Tibial artery (tissue), 4 donors: ENCODE data around the gene ITGB8.

Source experiments
- DNase-seq, 2 donors: peaks; one replicate each; pipeline ENCODE4 v3.0.0-alpha.2; 2019
- H3K27ac ChIP-seq, 2 donors: fragments of 200-600 bp; sonication (generic) in 1 of 2; 1 replicate in 1 of 2; 2 replicates in 1 of 2; pipeline ENCODE4 v1.5.1; 2018 to 2019; ENCODE audit warnings: mild to moderate bottlenecking in 1 of 2
- H3K27me3 ChIP-seq, 2 donors: fragments of 200-600 bp; sonication (generic) in 1 of 2; one replicate each; pipeline versions ENCODE4 v1.5.1 to v1.6.0; 2016 to 2019
- H3K36me3 ChIP-seq, 3 donors: fragments of 200-600 bp; sonication (generic) in 2 of 3; one replicate each; pipeline ENCODE4 v1.5.1; 2016 to 2019; ENCODE audit warnings: mild to moderate bottlenecking in 2 of 3
- H3K4me1 ChIP-seq, 4 donors: fragments of 200-600 bp; sonication (generic) in 2 of 4; 1 replicate in 3 of 4; 2 replicates in 1 of 4; pipeline ENCODE4 v1.5.1; 2016 to 2019
- H3K4me3 ChIP-seq, 2 donors: fragments of 200-600 bp; sonication (generic) in 1 of 2; 1 replicate in 1 of 2; 2 replicates in 1 of 2; pipeline ENCODE4 v1.5.1; 2018 to 2019; ENCODE audit warnings: mild to moderate bottlenecking in 2 of 2
- H3K9me3 ChIP-seq, 3 donors: fragments of 200-600 bp; sonication (generic) in 1 of 3; one replicate each; pipeline ENCODE4 v1.5.1; 2016 to 2019
- CTCF ChIP-seq, 2 experiments: fragments of 200-600 bp in 1 of 2; fragments of 450-650 bp in 1 of 2; IDR thresholded peaks; one replicate each; pipeline ENCODE4 v1.5.1; 2017 to 2019; ENCODE audit warnings: antibody characterized with exemption in 2 of 2, mild to moderate bottlenecking in 1 of 2, moderate library complexity in 1 of 2
- intact Hi-C: fragments of 100-400 bp; cut with DNase I; formaldehyde crosslinking; loops from one replicate; pipeline ENCODE4 v1.15.0; 2023; ENCODE audit warnings: low total_unique reads

The ITGB8 gene

GRCh38 chr7:20343941-20344340 is 13.2 kb downstream of the ITGB8 start:
- intact Hi-C loops: no loop called here
- Histone ChIP-seq H3K27ac (no peak overlapping the region), H3K4me3 (no peak overlapping the region), H3K9me3 (no peaks in the 10 kb centered on the region), H3K4me1 (peaks cover 0 to 2% (median 0%) of the 10 kb centered on the region in 4 donors), H3K36me3 (no peaks in the 10 kb centered on the region), H3K27me3 (no peaks in the 10 kb centered on the region)
- TF ChIP-seq CTCF (IDR thresholded peaks at IDR 0.05): no peak
- no peak for DNase-seq

- Histone ChIP-seq H3K27me3 (no peaks in the 10 kb centered on the region), H3K27ac (no peak overlapping the region), H3K4me3 (no peak overlapping the region), H3K4me1 (peaks cover 0 to 2% (median 0%) of the 10 kb centered on the region in 4 donors), H3K9me3 (no peaks in the 10 kb centered on the region), H3K36me3 (no peaks in the 10 kb centered on the region)
- TF ChIP-seq CTCF (IDR thresholded peaks at IDR 0.05): no peak
- DNase-seq: no peak
- intact Hi-C loops: no loop called here
Measured at GRCh38 chr7:20344396-20344795, 13.7 kb downstream of the ITGB8 start.

GRCh38 chr7:20346577-20346976 is 15.9 kb downstream of the ITGB8 start:
- peaks cover 0 to 17% (median 16%) of the 10 kb centered on the region in 4 donors for H3K4me1 ChIP-seq
- no peaks in the 10 kb centered on the region for H3K36me3 ChIP-seq
- H3K27ac ChIP-seq: no peak overlapping the region
- no peak overlapping the region for H3K4me3 ChIP-seq
- H3K9me3 ChIP-seq: no peaks in the 10 kb centered on the region
- no peak for TF ChIP-seq CTCF (IDR thresholded peaks at IDR 0.05)
- no peaks in the 10 kb centered on the region for H3K27me3 ChIP-seq
- no peak for DNase-seq
- intact Hi-C loops: no loop called here

- Histone ChIP-seq H3K27ac (no peak overlapping the region), H3K4me1 (peaks cover 0 to 28% (median 23%) of the 10 kb centered on the region in 4 donors), H3K36me3 (no peaks in the 10 kb centered on the region), H3K9me3 (no peaks in the 10 kb centered on the region), H3K4me3 (no peak overlapping the region), H3K27me3 (no peaks in the 10 kb centered on the region)
- no peak for TF ChIP-seq CTCF (IDR thresholded peaks at IDR 0.05)
- DNase-seq: no peak
- intact Hi-C loops: no loop called here
Measured at GRCh38 chr7:20347680-20348079, 17.0 kb downstream of the ITGB8 start.

- H3K27me3 ChIP-seq: no peaks in the 10 kb centered on the region
- H3K36me3 ChIP-seq: no peaks in the 10 kb centered on the region
- no peak overlapping the region for H3K27ac ChIP-seq
- no peak for DNase-seq
- H3K4me1 ChIP-seq: peaks cover 0 to 32% (median 23%) of the 10 kb centered on the region in 4 donors
- H3K4me3 ChIP-seq: no peak overlapping the region
- no peak for TF ChIP-seq CTCF (IDR thresholded peaks at IDR 0.05)
- intact Hi-C loops: no loop called here
- H3K9me3 ChIP-seq: no peaks in the 10 kb centered on the region
Measured at GRCh38 chr7:20348125-20348807, 17.6 kb downstream of the ITGB8 start.
